Stimulated activated CD8-positive, alpha-beta memory T cell treated with anti-CD3 and anti-CD28 coated beads, Interleukin-2, amount 100 ng/mL, for 48 hours (primary cell): Measurements from ENCODE around the gene COPZ1.

Experiments
- DNase-seq, 2 donors: peaks; one replicate each; pipeline ENCODE4 v3.0.0-alpha.2; 2020; ENCODE audit warnings: low read depth in 2 of 2

The COPZ1 gene

GRCh38 chr12:54394281-54394719, 69.4 kb downstream of the COPZ1 start:
- no peak for DNase-seq

- no peak for DNase-seq
Measured at GRCh38 chr12:54394986-54395385, 70.1 kb downstream of the COPZ1 start.

- no peak for DNase-seq
Measured at GRCh38 chr12:54395545-54395944, 70.6 kb downstream of the COPZ1 start.

GRCh38 chr12:54397157-54397556, 72.2 kb downstream of the COPZ1 start:
- DNase-seq = no peak

GRCh38 chr12:54398218-54398617, 73.3 kb downstream of the COPZ1 start:
- no peak for DNase-seq

- DNase-seq = peak; percentile 73 to 78
Measured at GRCh38 chr12:54398995-54399793, 74.3 kb downstream of the COPZ1 start.

GRCh38 chr12:54401119-54401518, 76.2 kb downstream of the COPZ1 start:
- no peak for DNase-seq
